ENCODE results near the gene XG. TPM values are rescaled to one million over a fixed set of nuclear protein-coding genes. Genes with fewer than 3 reads are reported as not detected.

The XG gene
- total and polyA plus RNA-seq, 2 of the 8 experiments (the other 6 are each of a cell fraction or from before 2014, with no cell fraction given) = 0.33 to 0.78 TPM

GRCh38 chrX:2769615-2770014, 17.8 kb downstream of the XG start:
- ChIA-PET POLR2A (ENCODE audit: partially characterized antibody) (no interaction called here), CTCF (ENCODE audit: partially characterized antibody) (no interaction called here)
- no peak overlapping the region for H2BK20ac ChIP-seq (ENCODE audit: low read length)
- H4K20me1 ChIP-seq (replicated peaks in 1 of 2; ENCODE audit: control insufficient read depth in 1 of 2, insufficient read depth in 2 of 2, low read length in 2 of 2) = no peaks in the 10 kb centered on the region
- no peak overlapping the region for H3K27ac ChIP-seq (ENCODE audit: low read depth, low read length)
- H4K91ac ChIP-seq (replicated peaks; ENCODE audit: insufficient read length, low read length) = no peak overlapping the region
- H3K9me3 ChIP-seq (ENCODE audit: insufficient read depth in 2 of 2, low read depth in 1 of 2, low read length in 1 of 2) = peaks cover 0 to 2% of the 10 kb centered on the region in 2 experiments; a peak in 1 of 4 replicates
- H2AK5ac ChIP-seq (ENCODE audit: low read depth, low read length) = no peak overlapping the region
- no peak overlapping the region for H2BK12ac ChIP-seq (ENCODE audit: low read depth, low read length)
- FAIRE-seq (no peak), DNase-seq (ENCODE audit: low read depth in 1 of 2, low spot score in 2 of 2) (no peak)
- H3K79me1 ChIP-seq (ENCODE audit: low read depth, low read length) = no peaks in the 10 kb centered on the region; the same call in 1 of the 2 replicates
- H3K4me2 ChIP-seq (ENCODE audit: insufficient read depth in 1 of 2, low read depth in 2 of 2, low read length in 2 of 2) = no peak overlapping the region
- no peak for TF ChIP-seq E2F6 (IDR thresholded peaks at IDR 0.05)
- no peak for TF ChIP-seq SIX5 (IDR thresholded peaks at IDR 0.05; ENCODE audit: low read depth, low read length)
- no peak for TF ChIP-seq EZH2 (IDR thresholded peaks at IDR 0.05; ENCODE audit: low read depth, low read length, severe bottlenecking)
- TF ChIP-seq TAF7 (optimal IDR thresholded peaks at IDR 0.05; ENCODE audit: borderline replicate concordance, low read depth, low read length) = no peak
- no peak for TF ChIP-seq TEAD4 (IDR thresholded peaks at IDR 0.05; ENCODE audit: low read depth, low read length)
- TF ChIP-seq ATF2 (IDR thresholded peaks at IDR 0.05; ENCODE audit: low read length) = no peak
- no peak for TF ChIP-seq NANOG (IDR thresholded peaks at IDR 0.05; ENCODE audit: insufficient read depth, low read depth, low read length, poor library complexity, severe bottlenecking)
- H4K5ac ChIP-seq (ENCODE audit: insufficient read length, low read depth, low read length) = no peak overlapping the region
- H3K4me1 ChIP-seq (replicated peaks in 1 of 4; ENCODE audit: control insufficient read depth in 3 of 4, insufficient read depth in 4 of 4, low read length in 3 of 4) = peaks cover 0 to 5% (median 4%) of the 10 kb centered on the region in 4 experiments; a peak in 4 of 7 replicates
- no peaks in the 10 kb centered on the region for H3K79me2 ChIP-seq (ENCODE audit: control insufficient read depth in 1 of 2, insufficient read depth in 2 of 2, low read length in 2 of 2)
- no peak overlapping the region for H3K14ac ChIP-seq (ENCODE audit: insufficient read length)
- H2BK15ac ChIP-seq (ENCODE audit: low read length) = no peak overlapping the region
- H3K36me3 ChIP-seq (ENCODE audit: control insufficient read depth in 2 of 4, insufficient read depth in 4 of 4, low read length in 3 of 4) = no peaks in the 10 kb centered on the region
- H4K8ac ChIP-seq (ENCODE audit: extremely low read depth, insufficient read depth, low read length) = no peak overlapping the region
- no peak overlapping the region for H3K23ac ChIP-seq (ENCODE audit: insufficient read length)
- 71% methylated on average over 1 of the region's 1 CpG; no CpG with 5 or more reads in 1 of the 2 experiments for WGBS, 2 experiments (ENCODE audit: extremely low coverage in 1 of 2, insufficient coverage in 1 of 2, insufficient read length in 1 of 2, insufficient replicate concordance in 2 of 2, low coverage in 1 of 2, low lambda C conversion rate in 2 of 2, missing lambda C conversion rate in 1 of 2)
- H3K56ac ChIP-seq (replicated peaks; ENCODE audit: insufficient read length, low read depth, low read length) = no peak overlapping the region
- H3K4me3 ChIP-seq (ENCODE audit: extremely low read depth in 1 of 4, insufficient read depth in 2 of 4, low read depth in 3 of 4, low read length in 4 of 4) = no peak overlapping the region
- no peak overlapping the region for H2BK5ac ChIP-seq (ENCODE audit: low read depth, low read length)
- H2AFZ ChIP-seq (ENCODE audit: low read length) = no peak overlapping the region
- no peak overlapping the region for H3K4ac ChIP-seq (replicated peaks; ENCODE audit: insufficient read length, low read depth, low read length)
- H3K23me2 ChIP-seq (ENCODE audit: low read depth, low read length) = no peaks in the 10 kb centered on the region; the same call in 1 of the 2 replicates
- H2BK120ac ChIP-seq (replicated peaks; ENCODE audit: low read depth, low read length) = no peak overlapping the region
- no peak overlapping the region for H3K9ac ChIP-seq (replicated peaks in 1 of 4; ENCODE audit: extremely low read depth in 1 of 4, low read depth in 3 of 4, low read length in 3 of 4)
- no peak overlapping the region for H3K18ac ChIP-seq (ENCODE audit: extremely low read depth, low read length)
- no peaks in the 10 kb centered on the region; a peak in 2 of 7 replicates for H3K27me3 ChIP-seq (replicated peaks in 1 of 4; ENCODE audit: control insufficient read depth in 3 of 4, extremely low read depth in 1 of 4, insufficient read depth in 3 of 4, low read length in 3 of 4)
